ENCODE measurements around the gene SYNGR3.
A peak's percentile ranks its signal among the peaks of the same experiment; 100 is the strongest.

Gene SYNGR3

GRCh38 chr16:1991588-1991947 is 1.8 kb downstream of the SYNGR3 start:
- H3K4me3 ChIP-seq (ENCODE audit: low read depth, low read length): peak overlapping the region; percentile 40
- no peak for TF ChIP-seq CTCF (conservative IDR thresholded peaks at IDR 0.05; ENCODE audit: low read depth, low read length)
- DNase-seq (ENCODE audit: low read depth): no peak

GRCh38 chr16:1991948-1992703 is 2.4 kb downstream of the SYNGR3 start:
- peak; percentile 95 for DNase-seq (ENCODE audit: low read depth)
- no peak for TF ChIP-seq CTCF (conservative IDR thresholded peaks at IDR 0.05; ENCODE audit: low read depth, low read length)
- H3K4me3 ChIP-seq (ENCODE audit: low read depth, low read length): peak overlapping the region; percentile 40

- TF ChIP-seq CTCF (conservative IDR thresholded peaks at IDR 0.05; ENCODE audit: low read depth, low read length): no peak
- no peak for DNase-seq (ENCODE audit: low read depth)
- no peak overlapping the region for H3K4me3 ChIP-seq (ENCODE audit: low read depth, low read length)
These were observed 3.0 kb downstream of the SYNGR3 start for GRCh38 chr16:1992704-1993317.

- no peak overlapping the region for H3K4me3 ChIP-seq (ENCODE audit: low read depth, low read length)
- no peak for TF ChIP-seq CTCF (conservative IDR thresholded peaks at IDR 0.05; ENCODE audit: low read depth, low read length)
- peak; percentile 43 for DNase-seq (ENCODE audit: low read depth)
These were observed 4.0 kb downstream of the SYNGR3 start for GRCh38 chr16:1993731-1994131.

GRCh38 chr16:1997494-1998359 is 8.0 kb downstream of the SYNGR3 start:
- no peak for TF ChIP-seq CTCF (conservative IDR thresholded peaks at IDR 0.05; ENCODE audit: low read depth, low read length)
- no peak overlapping the region for H3K4me3 ChIP-seq (ENCODE audit: low read depth, low read length)
- DNase-seq (ENCODE audit: low read depth): no peak

- DNase-seq (ENCODE audit: low read depth): no peak
- no peak overlapping the region for H3K4me3 ChIP-seq (ENCODE audit: low read depth, low read length)
- TF ChIP-seq CTCF (conservative IDR thresholded peaks at IDR 0.05; ENCODE audit: low read depth, low read length): no peak
These were observed 8.6 kb downstream of the SYNGR3 start for GRCh38 chr16:1998360-1998835.
